ENCODE measurements around the gene SEMA4D.

Gene SEMA4D

GRCh38 chr9:89522261-89522958 is 24.5 kb upstream of the SEMA4D start:
- Mint-ChIP-seq H3K27ac (no peak overlapping the region), H3K4me1 (peaks cover 7% of the 10 kb centered on the region), H3K4me3 (no peak overlapping the region), H3K27me3 (ENCODE audit: low read depth) (peaks cover 5% of the 10 kb centered on the region), H3K9me3 (peaks cover 3% of the 10 kb centered on the region), H3K36me3 (ENCODE audit: low read depth) (no peaks in the 10 kb centered on the region)
- no peak for TF ChIP-seq CTCF (IDR thresholded peaks at IDR 0.05; ENCODE audit: unreplicated experiment in 3 of 3)

GRCh38 chr9:89519366-89519805 is 21.5 kb upstream of the SEMA4D start:
- Mint-ChIP-seq H3K27me3 (ENCODE audit: low read depth) (peaks cover 3% of the 10 kb centered on the region), H3K4me1 (no peaks in the 10 kb centered on the region), H3K36me3 (ENCODE audit: low read depth) (no peaks in the 10 kb centered on the region), H3K4me3 (no peak overlapping the region), H3K9me3 (no peaks in the 10 kb centered on the region), H3K27ac (peak overlapping the region in 1 of 3 experiments; percentile 72)
- TF ChIP-seq CTCF (IDR thresholded peaks at IDR 0.05; ENCODE audit: unreplicated experiment in 3 of 3): no peak

GRCh38 chr9:89518466-89519365 is 20.8 kb upstream of the SEMA4D start:
- Mint-ChIP-seq H3K27me3 (ENCODE audit: low read depth) (peaks cover 4% of the 10 kb centered on the region), H3K4me3 (no peak overlapping the region), H3K4me1 (no peaks in the 10 kb centered on the region), H3K27ac (no peak overlapping the region), H3K36me3 (ENCODE audit: low read depth) (no peaks in the 10 kb centered on the region), H3K9me3 (no peaks in the 10 kb centered on the region)
- no peak for TF ChIP-seq CTCF (IDR thresholded peaks at IDR 0.05; ENCODE audit: unreplicated experiment in 3 of 3)

GRCh38 chr9:89515416-89515815 is 17.5 kb upstream of the SEMA4D start:
- no peak overlapping the region for H3K4me3 Mint-ChIP-seq
- no peak overlapping the region for H3K27ac Mint-ChIP-seq
- H3K36me3 Mint-ChIP-seq (ENCODE audit: low read depth): no peaks in the 10 kb centered on the region
- no peaks in the 10 kb centered on the region for H3K4me1 Mint-ChIP-seq
- H3K9me3 Mint-ChIP-seq: no peaks in the 10 kb centered on the region
- no peak for TF ChIP-seq CTCF (IDR thresholded peaks at IDR 0.05; ENCODE audit: unreplicated experiment in 3 of 3)
- peaks cover 4% of the 10 kb centered on the region for H3K27me3 Mint-ChIP-seq (ENCODE audit: low read depth)

GRCh38 chr9:89514956-89515355 is 17.0 kb upstream of the SEMA4D start:
- no peak for TF ChIP-seq CTCF (IDR thresholded peaks at IDR 0.05; ENCODE audit: unreplicated experiment in 3 of 3)
- peaks cover 5% of the 10 kb centered on the region for H3K27me3 Mint-ChIP-seq (ENCODE audit: low read depth)
- no peaks in the 10 kb centered on the region for H3K4me1 Mint-ChIP-seq

More at GRCh38 chr9:89514956-89515355, 17.0 kb upstream of the SEMA4D start:
- no peaks in the 10 kb centered on the region for H3K36me3 Mint-ChIP-seq (ENCODE audit: low read depth)
- no peak overlapping the region for H3K4me3 Mint-ChIP-seq
- H3K9me3 Mint-ChIP-seq: no peaks in the 10 kb centered on the region
- no peak overlapping the region for H3K27ac Mint-ChIP-seq
